ENCODE measurements around the gene UBALD1.

- TF ChIP-seq, protein P1, sequence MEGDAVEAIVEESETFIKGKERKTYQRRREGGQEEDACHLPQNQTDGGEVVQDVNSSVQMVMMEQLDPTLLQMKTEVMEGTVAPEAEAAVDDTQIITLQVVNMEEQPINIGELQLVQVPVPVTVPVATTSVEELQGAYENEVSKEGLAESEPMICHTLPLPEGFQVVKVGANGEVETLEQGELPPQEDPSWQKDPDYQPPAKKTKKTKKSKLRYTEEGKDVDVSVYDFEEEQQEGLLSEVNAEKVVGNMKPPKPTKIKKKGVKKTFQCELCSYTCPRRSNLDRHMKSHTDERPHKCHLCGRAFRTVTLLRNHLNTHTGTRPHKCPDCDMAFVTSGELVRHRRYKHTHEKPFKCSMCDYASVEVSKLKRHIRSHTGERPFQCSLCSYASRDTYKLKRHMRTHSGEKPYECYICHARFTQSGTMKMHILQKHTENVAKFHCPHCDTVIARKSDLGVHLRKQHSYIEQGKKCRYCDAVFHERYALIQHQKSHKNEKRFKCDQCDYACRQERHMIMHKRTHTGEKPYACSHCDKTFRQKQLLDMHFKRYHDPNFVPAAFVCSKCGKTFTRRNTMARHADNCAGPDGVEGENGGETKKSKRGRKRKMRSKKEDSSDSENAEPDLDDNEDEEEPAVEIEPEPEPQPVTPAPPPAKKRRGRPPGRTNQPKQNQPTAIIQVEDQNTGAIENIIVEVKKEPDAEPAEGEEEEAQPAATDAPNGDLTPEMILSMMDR (IDR thresholded peaks at IDR 0.05; ENCODE audit: low read length): no peak
- no peak for TF ChIP-seq EZH2 (optimal IDR thresholded peaks at IDR 0.05; ENCODE audit: low read depth, low read length)
- TF ChIP-seq EZH2phosphoT487 (IDR thresholded peaks at IDR 0.05; ENCODE audit: low read length): no peak
Measured at GRCh38 chr16:4655801-4656200, 41.1 kb upstream of the UBALD1 start.
